IPS-20b (cell line): ENCODE results near the gene PEPD.
A peak's percentile ranks its signal among the peaks of the same experiment; 100 is the strongest.

Experiments
- H3K27ac ChIP-seq: one replicate; pipeline ENCODE4 v1.5.1; 2013; ENCODE audit warnings: low read length
- H3K27me3 ChIP-seq: 2 replicates; pipeline ENCODE4 v1.6.1; 2013; ENCODE audit warnings: mild to moderate bottlenecking, low read length, inconsistent platforms; ENCODE audit not compliant: insufficient read depth
- H3K36me3 ChIP-seq: 2 replicates; pipeline ENCODE4 v1.6.1; 2013; ENCODE audit warnings: low read depth, mild to moderate bottlenecking, inconsistent platforms, low read length, moderate library complexity; ENCODE audit not compliant: insufficient read depth
- H3K4me1 ChIP-seq: 2 replicates; pipeline ENCODE4 v1.6.1; 2013; ENCODE audit warnings: mild to moderate bottlenecking, control low read depth, inconsistent platforms, low read length, moderate library complexity; ENCODE audit not compliant: insufficient read depth
- H3K4me3 ChIP-seq: 2 replicates; pipeline ENCODE4 v1.5.1; 2013; ENCODE audit warnings: mild to moderate bottlenecking, low read length, inconsistent platforms
- H3K9ac ChIP-seq: 2 replicates; pipeline ENCODE4 v1.6.1; 2013; ENCODE audit warnings: low read depth, mild to moderate bottlenecking, inconsistent platforms, low read length, moderate library complexity
- H3K9me3 ChIP-seq: 2 replicates; pipeline ENCODE4 v1.6.1; 2013; ENCODE audit warnings: mild to moderate bottlenecking, low read depth, low read length, inconsistent platforms; ENCODE audit not compliant: insufficient read depth

Gene PEPD

GRCh38 chr19:33545217-33545981 is 23.8 kb upstream of the PEPD start:
- H3K27ac ChIP-seq = no peak overlapping the region
- H3K9ac ChIP-seq = no peak overlapping the region
- H3K36me3 ChIP-seq = no peaks in the 10 kb centered on the region
- H3K4me1 ChIP-seq = no peaks in the 10 kb centered on the region
- H3K27me3 ChIP-seq = no peaks in the 10 kb centered on the region
- H3K4me3 ChIP-seq = no peak overlapping the region
- no peaks in the 10 kb centered on the region for H3K9me3 ChIP-seq

- Histone ChIP-seq H3K27ac (no peak overlapping the region), H3K27me3 (no peaks in the 10 kb centered on the region; the same call in 1 of the 2 replicates), H3K9ac (no peak overlapping the region)
Measured at GRCh38 chr19:33535226-33535625, 13.6 kb upstream of the PEPD start.

GRCh38 chr19:33532859-33533460 is 11.4 kb upstream of the PEPD start:
- H3K9me3 ChIP-seq = no peaks in the 10 kb centered on the region
- no peaks in the 10 kb centered on the region for H3K36me3 ChIP-seq
- peaks cover 9% of the 10 kb centered on the region for H3K4me1 ChIP-seq
- H3K4me3 ChIP-seq = no peak overlapping the region; the same call in 1 of the 2 replicates
- no peak overlapping the region for H3K27ac ChIP-seq
- no peak overlapping the region; the same call in 1 of the 2 replicates for H3K9ac ChIP-seq
- H3K27me3 ChIP-seq = no peaks in the 10 kb centered on the region; the same call in 1 of the 2 replicates

More at GRCh38 chr19:33535226-33535625, 13.6 kb upstream of the PEPD start:
- H3K4me3 ChIP-seq = no peak overlapping the region
- H3K4me1 ChIP-seq = peaks cover 9% of the 10 kb centered on the region
- no peaks in the 10 kb centered on the region for H3K9me3 ChIP-seq
- H3K36me3 ChIP-seq = no peaks in the 10 kb centered on the region

GRCh38 chr19:33530842-33531241 is 9.3 kb upstream of the PEPD start:
- H3K9ac ChIP-seq = no peak overlapping the region
- no peaks in the 10 kb centered on the region for H3K9me3 ChIP-seq
- no peak overlapping the region for H3K27ac ChIP-seq
- peaks cover 9% of the 10 kb centered on the region for H3K4me1 ChIP-seq
- no peak overlapping the region for H3K4me3 ChIP-seq
- no peaks in the 10 kb centered on the region for H3K36me3 ChIP-seq
- H3K27me3 ChIP-seq = no peaks in the 10 kb centered on the region; the same call in 1 of the 2 replicates

- H3K27ac ChIP-seq = no peak overlapping the region
- H3K4me3 ChIP-seq = no peak overlapping the region
- H3K36me3 ChIP-seq = no peaks in the 10 kb centered on the region
- no peaks in the 10 kb centered on the region for H3K9me3 ChIP-seq
- peaks cover 7% of the 10 kb centered on the region for H3K4me1 ChIP-seq
- H3K27me3 ChIP-seq = no peaks in the 10 kb centered on the region; the same call in 1 of the 2 replicates
- H3K9ac ChIP-seq = no peak overlapping the region; the same call in 1 of the 2 replicates
Measured at GRCh38 chr19:33530296-33530695, 8.7 kb upstream of the PEPD start.

GRCh38 chr19:33529094-33529676 is 7.6 kb upstream of the PEPD start:
- Histone ChIP-seq H3K4me1 (peaks cover 6% of the 10 kb centered on the region; the same call in 1 of the 2 replicates), H3K27me3 (no peaks in the 10 kb centered on the region; the same call in 1 of the 2 replicates), H3K4me3 (no peak overlapping the region), H3K9ac (no peak overlapping the region), H3K9me3 (no peaks in the 10 kb centered on the region), H3K36me3 (no peaks in the 10 kb centered on the region), H3K27ac (no peak overlapping the region)

- H3K4me1 ChIP-seq = peaks cover 2% of the 10 kb centered on the region; the same call in 1 of the 2 replicates
- H3K4me3 ChIP-seq = no peak overlapping the region
- H3K27me3 ChIP-seq = no peaks in the 10 kb centered on the region
- no peak overlapping the region for H3K27ac ChIP-seq
- no peaks in the 10 kb centered on the region for H3K9me3 ChIP-seq
- H3K36me3 ChIP-seq = no peaks in the 10 kb centered on the region
- H3K9ac ChIP-seq = no peak overlapping the region
Measured at GRCh38 chr19:33528404-33528803, 6.8 kb upstream of the PEPD start.

- H3K9ac ChIP-seq = no peak overlapping the region
- H3K27me3 ChIP-seq = no peaks in the 10 kb centered on the region
- H3K4me3 ChIP-seq = no peak overlapping the region
- H3K27ac ChIP-seq = no peak overlapping the region
- H3K9me3 ChIP-seq = no peaks in the 10 kb centered on the region
- no peaks in the 10 kb centered on the region for H3K36me3 ChIP-seq
- H3K4me1 ChIP-seq = 0 out of 2 replicates have a peak, but pooled peaks cover 2% of the 10 kb centered on the region
Measured at GRCh38 chr19:33527125-33527524, 5.5 kb upstream of the PEPD start.

- peaks cover 2% of the 10 kb centered on the region; the same call in 1 of the 2 replicates for H3K4me1 ChIP-seq
- H3K36me3 ChIP-seq = no peaks in the 10 kb centered on the region
- no peak overlapping the region for H3K4me3 ChIP-seq
- no peak overlapping the region for H3K27ac ChIP-seq
- H3K9ac ChIP-seq = no peak overlapping the region
- H3K27me3 ChIP-seq = no peaks in the 10 kb centered on the region
- H3K9me3 ChIP-seq = no peaks in the 10 kb centered on the region
Measured at GRCh38 chr19:33524024-33524664, 2.6 kb upstream of the PEPD start.

- Histone ChIP-seq H3K36me3 (no peaks in the 10 kb centered on the region), H3K27ac (no peak overlapping the region), H3K4me1 (peaks cover 7% of the 10 kb centered on the region), H3K27me3 (no peaks in the 10 kb centered on the region), H3K9me3 (no peaks in the 10 kb centered on the region), H3K9ac (no peak overlapping the region), H3K4me3 (no peak overlapping the region)
Measured at GRCh38 chr19:33523167-33523566, 1.6 kb upstream of the PEPD start.

GRCh38 chr19:33522371-33522662 is 726 bp upstream of the PEPD start:
- Histone ChIP-seq H3K27ac (no peak overlapping the region), H3K27me3 (no peaks in the 10 kb centered on the region), H3K9ac (peak overlapping the region; percentile 69), H3K4me1 (peaks cover 7% of the 10 kb centered on the region), H3K4me3 (peak overlapping the region; percentile 69), H3K9me3 (no peaks in the 10 kb centered on the region), H3K36me3 (no peaks in the 10 kb centered on the region)
